ENCODE results near the gene CHST3. TPM values are rescaled to one million over a fixed set of nuclear protein-coding genes. Genes with fewer than 3 reads are reported as not detected.

CHST3 gene
- total and polyA plus RNA-seq, 2 experiments from 2014 or later = 0.94 to 8.3 TPM

DNA sequence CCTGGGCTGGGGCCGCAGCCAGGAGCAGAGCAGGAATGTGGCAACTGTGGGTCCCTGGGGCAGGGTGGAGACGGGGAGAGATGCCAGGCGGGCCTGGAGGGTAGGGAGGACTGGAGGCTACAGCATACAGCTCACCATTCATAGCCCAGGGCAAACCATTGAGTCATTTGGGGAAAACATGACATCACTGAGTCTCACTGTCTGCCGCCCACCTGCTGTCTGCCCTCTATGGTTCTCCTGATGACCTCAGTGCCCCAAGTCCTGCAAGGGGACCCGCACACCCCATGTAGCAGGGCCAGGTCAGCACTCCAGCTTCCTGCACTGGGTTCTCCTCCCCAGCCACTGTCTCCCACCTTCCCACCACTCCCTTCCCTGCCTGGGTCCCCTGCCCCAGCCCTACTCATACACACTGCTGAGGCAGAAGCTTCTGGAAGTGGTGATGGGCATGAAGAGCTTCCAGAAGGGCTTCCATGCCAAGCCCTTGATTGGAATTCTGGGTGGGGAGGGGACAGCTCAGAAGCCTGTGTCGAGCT, 10.4 kb downstream of the CHST3 start:
- ATAC-seq = no peak
- DNase-seq (ENCODE audit: low spot score) = no peak
- Mint-ChIP-seq H3K9me3 (no peaks in the 10 kb centered on the region; the same call in 2 of the 3 replicates), H3K4me1 (peaks cover 28% of the 10 kb centered on the region), H3K27me3 (ENCODE audit: insufficient read depth, low read depth, poor library complexity) (peaks cover 10% of the 10 kb centered on the region), H3K36me3 (ENCODE audit: low read depth) (no peaks in the 10 kb centered on the region), H3K27ac (no peak overlapping the region), H3K4me3 (no peak overlapping the region)
- Histone ChIP-seq H3K27ac (ENCODE audit: low read depth) (no peak overlapping the region), H3K9me2 (ENCODE audit: insufficient read depth) (no peaks in the 10 kb centered on the region), H3K79me2 (replicated peaks; ENCODE audit: insufficient read depth) (peaks cover 6% of the 10 kb centered on the region), H3K27me3 (ENCODE audit: insufficient read depth) (no peaks in the 10 kb centered on the region), H3K36me3 (ENCODE audit: insufficient read depth) (no peaks in the 10 kb centered on the region), H2AFZ (no peak overlapping the region), H3K4me3 (no peak overlapping the region), H3K4me2 (no peak overlapping the region), H4K20me1 (replicated peaks; ENCODE audit: insufficient read depth) (no peaks in the 10 kb centered on the region; the same call in 1 of the 2 replicates), H3K4me1 (ENCODE audit: insufficient read depth) (peaks cover 15% of the 10 kb centered on the region), H3F3A (replicated peaks; ENCODE audit: low read depth) (no peaks in the 10 kb centered on the region)
- TF ChIP-seq, protein P1, sequence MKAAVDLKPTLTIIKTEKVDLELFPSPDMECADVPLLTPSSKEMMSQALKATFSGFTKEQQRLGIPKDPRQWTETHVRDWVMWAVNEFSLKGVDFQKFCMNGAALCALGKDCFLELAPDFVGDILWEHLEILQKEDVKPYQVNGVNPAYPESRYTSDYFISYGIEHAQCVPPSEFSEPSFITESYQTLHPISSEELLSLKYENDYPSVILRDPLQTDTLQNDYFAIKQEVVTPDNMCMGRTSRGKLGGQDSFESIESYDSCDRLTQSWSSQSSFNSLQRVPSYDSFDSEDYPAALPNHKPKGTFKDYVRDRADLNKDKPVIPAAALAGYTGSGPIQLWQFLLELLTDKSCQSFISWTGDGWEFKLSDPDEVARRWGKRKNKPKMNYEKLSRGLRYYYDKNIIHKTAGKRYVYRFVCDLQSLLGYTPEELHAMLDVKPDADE (IDR thresholded peaks at IDR 0.05) = no peak
- TF ChIP-seq, protein P2, sequence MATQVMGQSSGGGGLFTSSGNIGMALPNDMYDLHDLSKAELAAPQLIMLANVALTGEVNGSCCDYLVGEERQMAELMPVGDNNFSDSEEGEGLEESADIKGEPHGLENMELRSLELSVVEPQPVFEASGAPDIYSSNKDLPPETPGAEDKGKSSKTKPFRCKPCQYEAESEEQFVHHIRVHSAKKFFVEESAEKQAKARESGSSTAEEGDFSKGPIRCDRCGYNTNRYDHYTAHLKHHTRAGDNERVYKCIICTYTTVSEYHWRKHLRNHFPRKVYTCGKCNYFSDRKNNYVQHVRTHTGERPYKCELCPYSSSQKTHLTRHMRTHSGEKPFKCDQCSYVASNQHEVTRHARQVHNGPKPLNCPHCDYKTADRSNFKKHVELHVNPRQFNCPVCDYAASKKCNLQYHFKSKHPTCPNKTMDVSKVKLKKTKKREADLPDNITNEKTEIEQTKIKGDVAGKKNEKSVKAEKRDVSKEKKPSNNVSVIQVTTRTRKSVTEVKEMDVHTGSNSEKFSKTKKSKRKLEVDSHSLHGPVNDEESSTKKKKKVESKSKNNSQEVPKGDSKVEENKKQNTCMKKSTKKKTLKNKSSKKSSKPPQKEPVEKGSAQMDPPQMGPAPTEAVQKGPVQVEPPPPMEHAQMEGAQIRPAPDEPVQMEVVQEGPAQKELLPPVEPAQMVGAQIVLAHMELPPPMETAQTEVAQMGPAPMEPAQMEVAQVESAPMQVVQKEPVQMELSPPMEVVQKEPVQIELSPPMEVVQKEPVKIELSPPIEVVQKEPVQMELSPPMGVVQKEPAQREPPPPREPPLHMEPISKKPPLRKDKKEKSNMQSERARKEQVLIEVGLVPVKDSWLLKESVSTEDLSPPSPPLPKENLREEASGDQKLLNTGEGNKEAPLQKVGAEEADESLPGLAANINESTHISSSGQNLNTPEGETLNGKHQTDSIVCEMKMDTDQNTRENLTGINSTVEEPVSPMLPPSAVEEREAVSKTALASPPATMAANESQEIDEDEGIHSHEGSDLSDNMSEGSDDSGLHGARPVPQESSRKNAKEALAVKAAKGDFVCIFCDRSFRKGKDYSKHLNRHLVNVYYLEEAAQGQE (IDR thresholded peaks at IDR 0.05; ENCODE audit: unreplicated experiment) = no peak
- TF ChIP-seq, protein P3, sequence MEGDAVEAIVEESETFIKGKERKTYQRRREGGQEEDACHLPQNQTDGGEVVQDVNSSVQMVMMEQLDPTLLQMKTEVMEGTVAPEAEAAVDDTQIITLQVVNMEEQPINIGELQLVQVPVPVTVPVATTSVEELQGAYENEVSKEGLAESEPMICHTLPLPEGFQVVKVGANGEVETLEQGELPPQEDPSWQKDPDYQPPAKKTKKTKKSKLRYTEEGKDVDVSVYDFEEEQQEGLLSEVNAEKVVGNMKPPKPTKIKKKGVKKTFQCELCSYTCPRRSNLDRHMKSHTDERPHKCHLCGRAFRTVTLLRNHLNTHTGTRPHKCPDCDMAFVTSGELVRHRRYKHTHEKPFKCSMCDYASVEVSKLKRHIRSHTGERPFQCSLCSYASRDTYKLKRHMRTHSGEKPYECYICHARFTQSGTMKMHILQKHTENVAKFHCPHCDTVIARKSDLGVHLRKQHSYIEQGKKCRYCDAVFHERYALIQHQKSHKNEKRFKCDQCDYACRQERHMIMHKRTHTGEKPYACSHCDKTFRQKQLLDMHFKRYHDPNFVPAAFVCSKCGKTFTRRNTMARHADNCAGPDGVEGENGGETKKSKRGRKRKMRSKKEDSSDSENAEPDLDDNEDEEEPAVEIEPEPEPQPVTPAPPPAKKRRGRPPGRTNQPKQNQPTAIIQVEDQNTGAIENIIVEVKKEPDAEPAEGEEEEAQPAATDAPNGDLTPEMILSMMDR (conservative IDR thresholded peaks at IDR 0.05; ENCODE audit: low read depth in 2 of 2) = no peak
- TF ChIP-seq EZH2 (IDR thresholded peaks at IDR 0.05; ENCODE audit: low read depth, unreplicated experiment) = no peak

DNA sequence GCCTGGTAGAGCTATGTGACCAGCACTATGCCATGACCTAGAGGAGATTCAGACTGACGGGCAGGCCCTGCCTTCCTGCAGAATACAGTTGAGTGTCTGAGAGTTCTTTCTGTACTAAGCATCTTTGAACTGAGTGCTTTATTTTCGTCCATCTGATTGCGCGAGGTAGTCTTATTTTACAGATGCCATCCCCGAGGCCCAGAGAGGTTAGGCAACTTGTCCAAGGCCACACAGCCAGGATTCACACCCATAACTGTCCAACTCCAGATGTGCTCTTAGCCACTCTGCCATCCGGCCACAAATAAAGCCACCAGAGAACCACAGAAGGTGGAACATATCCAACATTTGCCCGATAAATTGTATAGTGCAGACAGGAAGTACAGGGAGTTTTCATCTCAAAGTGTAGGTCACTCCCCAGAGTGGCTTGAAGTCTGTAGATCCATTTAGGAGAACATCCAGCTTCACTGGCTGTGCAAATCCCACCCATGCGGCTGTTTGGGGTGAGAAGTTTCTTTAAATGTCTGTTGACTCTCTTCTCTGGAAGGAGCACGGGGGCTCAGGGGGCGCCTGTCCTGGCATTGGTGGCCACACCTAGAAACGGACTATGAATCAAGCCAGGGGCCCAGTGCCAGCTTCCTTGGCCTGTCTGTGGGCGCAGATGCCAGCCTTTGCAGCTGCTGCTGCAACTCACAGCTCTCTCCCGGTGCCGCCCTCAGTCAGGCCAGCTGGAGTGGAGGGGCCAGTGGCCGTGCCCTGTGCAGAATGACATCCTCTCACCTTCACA, 11.1 kb downstream of the CHST3 start:
- H3K4me1 Mint-ChIP-seq = peaks cover 27% of the 10 kb centered on the region
- no peaks in the 10 kb centered on the region for H3F3A ChIP-seq (replicated peaks; ENCODE audit: low read depth)
- no peaks in the 10 kb centered on the region for H3K9me2 ChIP-seq (ENCODE audit: insufficient read depth)
- peaks cover 9% of the 10 kb centered on the region for H3K27me3 Mint-ChIP-seq (ENCODE audit: insufficient read depth, low read depth, poor library complexity)
- no peak for ATAC-seq
- H3K79me2 ChIP-seq (replicated peaks; ENCODE audit: insufficient read depth) = peaks cover 6% of the 10 kb centered on the region
- H3K27ac Mint-ChIP-seq = no peak overlapping the region
- no peak overlapping the region for H3K4me2 ChIP-seq
- no peak overlapping the region for H3K4me3 ChIP-seq
- no peak overlapping the region for H3K27ac ChIP-seq (ENCODE audit: low read depth)
- DNase-seq (ENCODE audit: low spot score) = no peak
- H3K36me3 ChIP-seq (ENCODE audit: insufficient read depth) = no peaks in the 10 kb centered on the region
- no peaks in the 10 kb centered on the region; the same call in 1 of the 2 replicates for H4K20me1 ChIP-seq (replicated peaks; ENCODE audit: insufficient read depth)
- no peaks in the 10 kb centered on the region; the same call in 2 of the 3 replicates for H3K9me3 Mint-ChIP-seq
- no peak overlapping the region for H2AFZ ChIP-seq
- H3K27me3 ChIP-seq (ENCODE audit: insufficient read depth) = no peaks in the 10 kb centered on the region
- peaks cover 9% of the 10 kb centered on the region for H3K4me1 ChIP-seq (ENCODE audit: insufficient read depth)
- no peak overlapping the region for H3K4me3 Mint-ChIP-seq
- no peaks in the 10 kb centered on the region for H3K36me3 Mint-ChIP-seq (ENCODE audit: low read depth)
- TF ChIP-seq JUNB (IDR thresholded peaks at IDR 0.05; ENCODE audit: unreplicated experiment) (no peak), POLR2AphosphoS5 (IDR thresholded peaks at IDR 0.05; ENCODE audit: low read depth) (no peak), NANOG (IDR thresholded peaks at IDR 0.05; ENCODE audit: borderline replicate concordance) (no peak), ZNF114 (CRISPR knock-in tag; IDR thresholded peaks at IDR 0.05) (no peak), EZH2 (IDR thresholded peaks at IDR 0.05; ENCODE audit: low read depth, unreplicated experiment) (no peak), EZH2phosphoT487 (IDR thresholded peaks at IDR 0.05; ENCODE audit: unreplicated experiment) (no peak), ZNF331 (CRISPR knock-in tag; IDR thresholded peaks at IDR 0.05; ENCODE audit: low read depth) (no peak)
- TF ChIP-seq, protein P2 (IDR thresholded peaks at IDR 0.05; ENCODE audit: unreplicated experiment) = no peak
- TF ChIP-seq, protein P1 (IDR thresholded peaks at IDR 0.05) = no peak

Measured in GM23338 (cell line).